Astrocyte of the hippocampus (primary cell): ENCODE data around the gene PRKCZ.

ENCODE experiments used
- DNase-seq: peaks from one replicate; pipeline ENCODE4 v3.0.0; 2011; ENCODE audit warnings: low read depth, low spot score

PRKCZ gene

GRCh38 chr1:2061065-2061778, 11.0 kb downstream of the PRKCZ start:
- DNase-seq = peak; percentile 42

- no peak for DNase-seq
These were observed 15.5 kb downstream of the PRKCZ start for GRCh38 chr1:2065699-2066098.

- no peak for DNase-seq
These were observed 17.2 kb downstream of the PRKCZ start for GRCh38 chr1:2067393-2067792.

- no peak for DNase-seq
These were observed 17.8 kb downstream of the PRKCZ start for GRCh38 chr1:2067981-2068380.

GRCh38 chr1:2068951-2069350, 18.7 kb downstream of the PRKCZ start:
- DNase-seq = no peak

- DNase-seq = no peak
These were observed 19.8 kb downstream of the PRKCZ start for GRCh38 chr1:2070016-2070415.

- DNase-seq = no peak
These were observed 20.8 kb downstream of the PRKCZ start for GRCh38 chr1:2070800-2071530.

GRCh38 chr1:2072109-2072806, 22.0 kb downstream of the PRKCZ start:
- DNase-seq = no peak

- DNase-seq = no peak
These were observed 22.7 kb downstream of the PRKCZ start for GRCh38 chr1:2072891-2073290.

GRCh38 chr1:2073382-2074230, 23.4 kb downstream of the PRKCZ start:
- peak; percentile 88 for DNase-seq

GRCh38 chr1:2074396-2074795, 24.2 kb downstream of the PRKCZ start:
- DNase-seq = no peak

- DNase-seq = peak; percentile 36
These were observed 24.9 kb downstream of the PRKCZ start for GRCh38 chr1:2074944-2075740.

GRCh38 chr1:2076826-2077225, 26.6 kb downstream of the PRKCZ start:
- DNase-seq = no peak

- no peak for DNase-seq
These were observed 28.0 kb downstream of the PRKCZ start for GRCh38 chr1:2078170-2078569.

- DNase-seq = no peak
These were observed 29.3 kb downstream of the PRKCZ start for GRCh38 chr1:2079396-2080085.

GRCh38 chr1:2080140-2080539, 29.9 kb downstream of the PRKCZ start:
- DNase-seq = no peak

GRCh38 chr1:2080884-2081283, 30.7 kb downstream of the PRKCZ start:
- no peak for DNase-seq

- no peak for DNase-seq
These were observed 31.2 kb downstream of the PRKCZ start for GRCh38 chr1:2081326-2081885.

GRCh38 chr1:2082064-2082463, 31.9 kb downstream of the PRKCZ start:
- no peak for DNase-seq

GRCh38 chr1:2083666-2084065, 33.5 kb downstream of the PRKCZ start:
- DNase-seq = no peak
